HG03558 (cell line): ENCODE data around the gene PIGS.

ENCODE experiments used
- ATAC-seq: cut with Tn5 transposase; IDR thresholded peaks from one replicate; pipeline ENCODE4 v1.9.1; 2021; ENCODE audit warnings: moderate number of reproducible peaks; ENCODE audit not compliant: unreplicated experiment; ENCODE audit errors: extremely low read depth

PIGS gene

DNA sequence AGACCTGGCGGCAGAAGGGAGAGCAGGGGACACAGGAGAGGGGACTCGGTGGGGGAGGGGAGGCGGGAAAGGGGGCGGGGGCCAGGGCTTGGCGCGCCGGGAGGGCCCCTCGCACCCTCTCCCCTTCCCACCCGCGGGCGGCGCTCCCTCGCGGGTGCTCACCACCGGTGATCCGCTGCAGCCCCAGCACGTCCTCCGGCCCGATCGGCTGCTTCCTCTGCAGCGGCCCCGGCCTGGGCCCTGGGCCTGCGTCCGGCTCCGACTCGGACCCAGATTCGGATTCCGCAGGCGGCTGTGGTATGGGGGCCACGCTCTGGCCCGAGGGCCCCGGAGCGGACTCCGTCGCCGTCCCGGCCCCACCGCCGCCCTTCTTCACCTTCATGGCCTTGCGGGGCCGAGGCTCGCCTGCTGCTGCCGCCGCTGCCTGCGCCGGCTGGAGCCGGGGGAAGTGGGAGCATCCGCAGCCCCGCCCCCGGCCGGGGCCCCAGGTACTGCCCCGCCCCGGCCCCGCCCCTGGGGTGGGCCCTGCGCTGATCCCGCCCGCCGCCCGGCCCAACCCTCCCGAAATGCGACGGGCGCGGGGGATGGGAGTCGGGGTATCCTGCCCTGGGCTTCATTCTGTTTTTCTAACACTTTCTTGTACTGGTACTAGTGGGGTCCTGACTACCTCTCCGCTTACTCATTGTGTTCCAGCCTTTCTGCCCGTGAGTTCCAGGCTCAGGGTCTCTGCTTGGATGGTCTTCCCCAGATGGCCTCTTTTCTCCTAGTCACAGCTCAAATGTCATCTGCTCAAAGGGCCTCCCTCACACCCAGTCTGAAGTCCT, 18.9 kb downstream of the PIGS start, which contains the start of gene UNC119:
TSS of gene UNC119 (minus strand) at position 449 of the 824 bp plus-strand sequence. CDS start at position 382, 67 bp downstream.
- ATAC-seq: no peak

DNA sequence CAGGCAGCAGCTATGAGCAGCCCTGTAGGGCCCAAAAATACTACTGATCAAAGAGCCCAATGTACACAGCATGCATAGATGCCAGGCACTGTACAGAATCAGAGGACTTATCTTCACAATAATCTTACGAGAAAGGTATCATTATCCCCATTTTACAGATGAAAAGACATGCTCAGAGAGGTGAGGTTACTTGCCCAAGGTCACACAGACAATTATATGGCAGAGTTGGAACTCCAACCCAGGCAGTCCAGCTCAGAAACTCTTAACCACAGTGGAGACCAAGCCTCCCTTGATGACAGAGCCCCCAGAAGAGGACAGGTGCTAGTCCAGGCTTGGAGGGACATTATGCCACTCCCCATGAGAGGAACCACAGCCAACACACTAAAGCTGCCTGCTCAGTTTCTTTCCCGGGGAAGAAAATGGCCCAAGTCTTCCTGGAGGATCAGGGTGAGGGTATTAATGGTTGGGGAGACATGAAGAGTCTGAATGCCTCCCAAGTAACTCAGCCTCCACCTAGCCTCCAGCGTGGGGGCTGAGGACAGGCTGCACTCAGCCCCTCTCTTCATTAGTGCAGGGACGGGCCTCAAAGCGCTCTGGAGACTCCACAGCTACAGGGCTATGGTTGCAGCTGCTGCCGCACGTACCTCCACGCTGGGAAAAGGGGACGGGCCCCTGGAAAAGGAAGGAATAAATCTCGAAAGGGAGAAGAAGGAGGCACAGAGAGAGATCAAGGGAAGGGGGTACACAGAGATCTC, 19.7 kb downstream of the PIGS start:
- ATAC-seq: no peak

DNA sequence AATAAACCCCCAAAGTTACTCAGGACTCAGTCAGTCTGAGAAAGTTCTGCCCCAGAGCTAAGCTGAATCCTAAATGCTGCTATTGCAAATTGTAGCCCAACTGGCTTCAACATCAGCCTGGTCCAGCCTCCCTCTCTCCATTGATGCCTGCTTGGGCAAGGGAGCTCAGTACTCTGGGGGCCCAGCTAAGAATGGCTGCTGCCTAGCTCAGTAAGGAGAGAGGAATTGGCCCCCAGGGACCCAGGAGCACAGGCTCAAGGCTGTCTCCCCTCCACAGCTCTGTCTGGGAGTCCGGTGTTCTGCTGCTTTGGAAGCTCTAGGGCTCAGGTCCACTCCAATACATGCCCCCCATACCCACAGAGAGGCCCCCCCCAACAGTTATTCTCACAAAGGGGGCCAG, 20.5 kb downstream of the PIGS start:
- no peak for ATAC-seq

- ATAC-seq: no peak
Measured at GRCh38 chr17:28549236-28550132, 21.8 kb downstream of the PIGS start.

- no peak for ATAC-seq
Measured at GRCh38 chr17:28548417-28549130, 22.8 kb downstream of the PIGS start.

GRCh38 chr17:28547623-28548416, 23.5 kb downstream of the PIGS start:
- no peak for ATAC-seq

- no peak for ATAC-seq
Measured at GRCh38 chr17:28547096-28547622, 24.2 kb downstream of the PIGS start.

DNA sequence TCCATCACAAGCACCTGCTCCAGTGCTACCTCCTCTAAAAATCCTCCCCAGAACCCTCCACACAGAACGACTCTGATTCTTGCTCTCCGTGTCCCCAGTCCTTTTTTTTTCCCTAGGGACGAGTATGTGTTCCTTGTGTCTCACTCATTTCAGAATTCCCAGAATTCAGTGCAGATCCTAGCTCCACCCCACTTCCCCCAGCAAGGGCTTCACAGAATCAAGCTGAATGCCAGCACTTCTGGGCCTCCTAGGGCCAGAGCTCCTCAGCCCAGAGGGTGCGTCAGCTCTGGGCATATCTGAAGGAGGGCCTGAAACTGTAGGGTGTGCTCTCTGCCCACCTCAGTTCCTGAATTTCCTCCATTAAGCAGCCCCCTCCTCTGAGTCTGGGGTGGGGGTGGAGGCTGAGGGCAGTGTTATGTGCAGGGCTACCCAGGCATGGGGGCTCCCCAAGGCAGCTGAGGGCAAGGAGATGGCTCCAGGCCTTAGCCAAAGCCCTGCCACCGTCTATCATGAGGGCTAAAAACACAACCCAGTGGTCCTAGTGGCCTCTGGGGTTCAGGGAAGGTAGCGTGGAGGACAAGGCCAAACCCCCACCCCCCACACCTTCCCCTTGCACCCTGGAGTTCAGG, 25.4 kb downstream of the PIGS start:
- no peak for ATAC-seq

DNA sequence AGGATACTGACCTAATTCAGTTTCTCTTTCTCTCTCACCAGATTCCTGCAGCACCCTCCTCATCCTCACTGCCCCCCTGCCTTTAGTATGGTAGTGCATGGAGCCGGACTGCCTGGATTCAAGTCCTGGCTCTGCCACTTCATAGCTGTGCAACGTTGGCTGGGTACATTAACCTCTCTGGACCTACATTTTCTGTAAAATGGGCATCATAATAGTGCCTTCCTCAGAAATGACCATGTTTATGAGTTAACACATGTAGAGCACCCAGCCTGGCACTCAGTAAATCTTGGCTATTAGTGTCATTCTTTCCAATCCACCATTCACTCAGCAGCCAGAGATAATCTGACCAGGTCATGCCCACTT, 26.2 kb downstream of the PIGS start:
- ATAC-seq: no peak

DNA sequence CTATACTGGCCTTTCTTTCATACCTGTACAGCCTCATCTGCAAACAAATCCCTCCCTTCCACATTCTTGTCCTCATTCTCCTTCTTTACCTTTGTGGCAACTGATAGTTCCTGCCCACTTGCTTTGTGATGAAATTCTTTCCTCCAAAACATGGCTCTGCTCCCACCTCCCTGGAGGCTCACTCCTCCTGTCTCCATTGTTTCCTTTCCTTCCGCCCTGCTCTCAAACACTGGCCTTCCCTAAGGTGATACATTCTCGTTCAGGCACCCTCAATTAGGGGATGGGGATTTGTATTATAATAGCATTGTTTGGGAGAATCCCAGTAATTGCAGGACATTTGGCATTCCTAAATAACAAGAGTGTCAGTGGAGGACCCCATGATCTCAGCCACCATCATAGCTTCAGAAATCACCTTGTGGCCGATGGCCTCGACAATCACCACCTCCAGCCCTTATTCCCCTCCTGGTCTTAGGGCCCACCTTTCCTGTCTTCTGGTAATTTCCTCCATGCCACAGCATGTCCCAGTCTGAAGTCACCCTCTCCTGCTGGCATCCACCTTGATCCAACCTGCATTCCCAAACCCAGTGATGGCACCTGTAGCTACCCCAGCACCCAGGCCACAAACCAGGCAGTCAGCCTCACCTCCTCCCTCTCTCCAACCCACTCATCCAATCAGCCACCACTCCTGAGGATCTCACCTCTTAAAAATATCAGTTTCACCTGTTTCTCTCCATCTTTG, 26.8 kb downstream of the PIGS start:
- ATAC-seq: no peak

DNA sequence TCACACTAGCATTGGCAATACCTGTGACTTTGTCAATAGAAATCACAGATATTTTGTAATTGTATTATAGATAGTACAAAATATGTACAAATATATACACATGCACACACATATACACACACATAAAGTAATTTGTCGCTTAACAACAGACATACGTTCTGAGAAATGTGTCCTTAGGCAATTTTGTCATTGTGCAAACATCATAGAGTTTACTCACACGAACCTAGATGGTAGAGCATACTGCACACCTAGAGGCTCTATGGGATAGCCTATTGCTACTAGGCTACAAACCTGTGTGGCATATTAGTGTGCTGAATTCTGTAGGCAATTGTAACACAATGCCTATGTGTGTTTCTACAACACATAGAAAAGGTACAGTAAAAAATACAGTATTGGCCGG, 29.9 kb downstream of the PIGS start:
- ATAC-seq: no peak

GRCh38 chr17:28540231-28540630, 31.1 kb downstream of the PIGS start:
- no peak for ATAC-seq

GRCh38 chr17:28538296-28538895, 32.9 kb downstream of the PIGS start:
- no peak for ATAC-seq

- no peak for ATAC-seq
Measured at GRCh38 chr17:28537219-28537610, 34.1 kb downstream of the PIGS start.

DNA sequence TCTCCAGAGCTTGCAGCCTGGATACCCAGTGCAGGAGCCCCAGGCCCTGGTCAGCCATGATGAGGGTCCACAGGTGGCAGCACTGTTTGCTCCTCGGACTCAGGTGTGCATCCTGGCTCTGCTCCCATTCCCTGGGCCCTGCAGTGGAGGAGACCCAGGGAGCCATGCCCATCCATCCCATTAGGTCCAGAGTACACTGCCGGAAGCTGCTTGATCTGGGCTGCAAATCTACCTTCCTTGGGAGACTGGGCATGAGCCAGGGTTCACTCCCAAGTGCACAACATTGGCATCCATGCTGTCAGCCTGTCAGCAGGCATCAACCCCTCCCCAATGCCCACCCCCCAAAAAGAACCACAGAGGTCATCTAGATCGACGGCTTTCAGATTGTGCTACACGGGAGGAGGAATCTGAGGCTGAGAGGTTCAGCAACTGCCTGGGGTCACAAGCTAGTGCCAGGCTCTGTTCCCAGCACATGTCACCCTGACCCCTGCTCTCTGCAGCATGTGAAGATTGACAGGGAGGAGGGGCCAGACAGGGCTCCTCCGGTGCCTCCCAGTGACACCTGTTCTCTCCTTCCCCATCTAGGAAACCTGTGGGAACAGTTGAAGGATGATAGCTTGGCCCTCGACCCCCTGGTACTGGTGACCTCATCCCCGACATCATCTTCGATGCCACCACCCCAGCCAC, 34.6 kb downstream of the PIGS start:
- ATAC-seq: no peak

DNA sequence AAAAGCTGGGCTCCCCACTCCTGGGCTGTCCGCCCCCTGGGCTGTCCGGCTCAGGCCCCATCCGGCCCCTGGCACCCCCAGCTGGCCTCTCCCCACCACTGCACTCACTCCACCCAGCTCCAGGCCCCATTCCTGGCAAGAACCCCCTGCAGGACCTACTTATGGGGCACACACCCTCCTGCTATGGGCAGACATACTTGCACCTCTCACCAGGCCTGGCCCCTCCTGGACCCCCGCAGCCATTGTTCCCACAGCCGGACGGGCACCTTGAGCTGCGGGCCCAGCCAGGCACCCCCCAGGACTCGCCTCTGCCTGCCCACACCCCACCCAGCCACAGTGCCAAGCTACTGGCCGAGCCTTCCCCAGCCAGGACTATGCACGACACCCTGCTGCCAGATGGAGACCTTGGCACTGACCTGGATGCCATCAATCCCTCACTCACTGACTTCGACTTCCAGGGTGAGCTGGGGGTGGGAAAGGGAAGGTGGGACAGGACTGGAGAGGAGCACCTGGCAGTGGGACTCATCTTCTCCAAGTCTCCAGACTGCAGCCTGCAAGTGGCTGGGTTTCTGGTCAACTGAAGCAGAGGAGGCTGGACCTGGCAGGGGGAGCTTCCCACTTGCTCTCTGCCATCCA, 36.5 kb downstream of the PIGS start:
- ATAC-seq: no peak
